IMR-90 (cell line): ENCODE measurements around the gene UQCC5. TPM values are rescaled to one million over a fixed set of nuclear protein-coding genes. Genes with fewer than 3 reads are reported as not detected.

Experiments
- ATAC-seq: fragments of 200-7000 bp; cut with Tn5 transposase; 2 replicates; pipeline ENCODE4 v1.9.1; 2020; ENCODE audit warnings: low read depth, mild to moderate bottlenecking, moderate library complexity
- BruUV-seq: library from RNA; stranded (reverse); fragments of 400-500 nt; replicated peaks from 2 replicates; lab custom pipeline; 2021; lab: Mats Ljungman, UMichigan
- CTCF ChIA-PET: fragments of 300-600 bp; formaldehyde crosslinking; extraction: SDS; loops from one replicate; lab custom pipeline; 2021; ENCODE audit warnings: antibody characterized with exemption; lab: Yijun Ruan, JAX
- POLR2A ChIA-PET: fragments of 300-600 bp; sonication (Branson Sonifier 250); formaldehyde crosslinking; loops from one replicate; lab custom pipeline; 2022; ENCODE audit warnings: antibody characterized with exemption; ENCODE audit not compliant: unreplicated experiment; lab: Charles Lee
- DNase-seq: peaks from one replicate; pipeline ENCODE4 v3.0.0; 2013
- H2AFZ ChIP-seq: replicated peaks from 2 replicates; pipeline ENCODE3; 2013; ENCODE audit warnings: low read length, mild to moderate bottlenecking; ENCODE audit not compliant: poor library complexity
- H2AK5ac ChIP-seq: 2 replicates; pipeline ENCODE4 v1.6.1; 2013; ENCODE audit warnings: low read depth, low read length, inconsistent platforms
- H2AK9ac ChIP-seq: replicated peaks from 2 replicates; pipeline ENCODE3; 2013; ENCODE audit warnings: mild to moderate bottlenecking, low read depth, low read length, moderate library complexity; ENCODE audit not compliant: poor library complexity
- H2BK120ac ChIP-seq: 2 replicates; pipeline ENCODE4 v1.6.1; 2013; ENCODE audit warnings: low read depth, low read length, inconsistent platforms
- H2BK15ac ChIP-seq: 3 replicates; pipeline ENCODE4 v1.6.1; 2013; ENCODE audit warnings: low read depth, low read length, inconsistent platforms
- H2BK20ac ChIP-seq: 2 replicates; pipeline ENCODE4 v1.6.1; 2013; ENCODE audit warnings: low read depth, mild to moderate bottlenecking, inconsistent platforms, low read length, moderate library complexity
- H2BK5ac ChIP-seq: 2 replicates; pipeline ENCODE4 v1.6.1; 2013; ENCODE audit warnings: mild to moderate bottlenecking, low read depth, low read length, inconsistent platforms; ENCODE audit not compliant: poor library complexity, severe bottlenecking
- H3K14ac ChIP-seq: replicated peaks from 2 replicates; pipeline ENCODE4 v1.6.1; 2013; ENCODE audit warnings: low read depth, low read length, inconsistent platforms
- H3K18ac ChIP-seq: 2 replicates; pipeline ENCODE4 v1.6.1; 2013; ENCODE audit warnings: low read depth, low read length, control low read depth
- H3K23ac ChIP-seq: 2 replicates; pipeline ENCODE4 v1.6.1; 2013; ENCODE audit warnings: low read depth, low read length, inconsistent platforms
- H3K27ac ChIP-seq: 2 replicates; pipeline ENCODE4 v1.5.1; 2013; ENCODE audit warnings: mild to moderate bottlenecking, control low read depth, low read length; ENCODE audit not compliant: insufficient read depth
- H3K27me3 ChIP-seq: 2 replicates; pipeline ENCODE4 v1.6.1; 2013; ENCODE audit warnings: low read length; ENCODE audit not compliant: control insufficient read depth, insufficient read depth
- H3K36me3 ChIP-seq: 2 replicates; pipeline ENCODE4 v1.6.1; 2013; ENCODE audit warnings: low read length, mixed read lengths; ENCODE audit not compliant: control insufficient read depth, insufficient read depth
- H3K4ac ChIP-seq: 2 replicates; pipeline ENCODE4 v1.6.1; 2013; ENCODE audit warnings: low read depth, low read length, inconsistent platforms
- H3K4me1 ChIP-seq: 2 replicates; pipeline ENCODE4 v1.6.1; 2013; ENCODE audit warnings: low read length, mixed read lengths; ENCODE audit not compliant: control insufficient read depth, insufficient read depth
- H3K4me2 ChIP-seq: 2 replicates; pipeline ENCODE4 v1.6.1; 2013; ENCODE audit warnings: low read depth, mild to moderate bottlenecking, control low read depth, low read length, moderate library complexity
- H3K4me3 ChIP-seq: 2 replicates; pipeline ENCODE4 v1.5.1; 2013; ENCODE audit warnings: low read depth, mild to moderate bottlenecking, control low read depth, low read length, moderate library complexity; ENCODE audit not compliant: insufficient read depth
- H3K56ac ChIP-seq: 2 replicates; pipeline ENCODE4 v1.6.1; 2013; ENCODE audit warnings: low read length, inconsistent platforms; ENCODE audit not compliant: insufficient read depth; ENCODE audit errors: extremely low read depth
- H3K79me1 ChIP-seq, 2 experiments: 2 replicates each; pipeline ENCODE4 v1.6.1; 2013; ENCODE audit warnings: low read length in 2 of 2, inconsistent platforms in 1 of 2, low read depth in 1 of 2
- H3K9ac ChIP-seq: 2 replicates; pipeline ENCODE4 v1.6.1; 2013; ENCODE audit warnings: low read depth, low read length, control low read depth
- H3K9me1 ChIP-seq: 2 replicates; pipeline ENCODE4 v1.6.1; 2013; ENCODE audit warnings: low read length, inconsistent platforms; ENCODE audit not compliant: insufficient read depth
- H3K9me3 ChIP-seq: 2 replicates; pipeline ENCODE4 v1.6.1; 2013; ENCODE audit warnings: low read length; ENCODE audit not compliant: control insufficient read depth, insufficient read depth
- H4K20me1 ChIP-seq: 2 replicates; pipeline ENCODE4 v1.6.1; 2013; ENCODE audit warnings: low read length, inconsistent platforms; ENCODE audit not compliant: insufficient read depth
- H4K5ac ChIP-seq: 2 replicates; pipeline ENCODE4 v1.6.1; 2013; ENCODE audit warnings: mild to moderate bottlenecking, low read depth, low read length, control low read depth
- H4K8ac ChIP-seq, 2 experiments: 2 replicates each; pipeline ENCODE4 v1.6.1; 2013; ENCODE audit warnings: low read depth in 2 of 2, low read length in 2 of 2, control low read depth in 1 of 2, inconsistent platforms in 1 of 2
- H4K91ac ChIP-seq: 2 replicates; pipeline ENCODE4 v1.6.1; 2013; ENCODE audit warnings: low read depth, low read length, inconsistent platforms; ENCODE audit not compliant: insufficient read depth
- BHLHE40 ChIP-seq: fragments of 150-350 bp; IDR thresholded peaks from 2 replicates; pipeline ENCODE4 v1.6.1; 2016; ENCODE audit warnings: mild to moderate bottlenecking, low read depth, low read length
- CEBPB ChIP-seq: IDR thresholded peaks from 2 replicates; pipeline ENCODE4 v1.6.1; 2012; ENCODE audit warnings: low read depth, low read length, improper control_type of control experiment
- CHD1 ChIP-seq: IDR thresholded peaks from 2 replicates; pipeline ENCODE4 v1.6.1; 2012; ENCODE audit warnings: low read depth, low read length, improper control_type of control experiment
- FOS ChIP-seq: fragments of 150-350 bp; IDR thresholded peaks from 2 replicates; pipeline ENCODE4 v1.6.1; 2016; ENCODE audit warnings: low read depth, low read length
- MAFK ChIP-seq: IDR thresholded peaks from 2 replicates; pipeline ENCODE4 v1.6.1; 2012; ENCODE audit warnings: low read depth, low read length, improper control_type of control experiment
- NFE2L2 ChIP-seq: fragments of 150-350 bp; IDR thresholded peaks from 2 replicates; pipeline ENCODE4 v1.6.1; 2016; ENCODE audit warnings: low read depth, mild to moderate bottlenecking, low read length
- RAD21 ChIP-seq: IDR thresholded peaks from 2 replicates; pipeline ENCODE4 v1.6.1; 2012; ENCODE audit warnings: low read length, improper control_type of control experiment
- RCOR1 ChIP-seq: IDR thresholded peaks from 2 replicates; pipeline ENCODE4 v1.6.1; 2012; ENCODE audit warnings: mild to moderate bottlenecking, low read length, improper control_type of control experiment; ENCODE audit not compliant: insufficient replicate concordance
- WGBS, 2 experiments: methylation state at CpG; one replicate each; pipeline versions ENCODE4 v1.1.5 to v1.1.7; 2013; ENCODE audit warnings: missing lambda C conversion rate in 2 of 2; ENCODE audit not compliant: insufficient read length in 1 of 2; ENCODE audit errors: extremely low coverage in 2 of 2; 5-methylcytosine and 5-hydroxymethylcytosine counted together
- dilution Hi-C: fragments of 300-500 bp; cut with HindIII; formaldehyde crosslinking; loops from one replicate; pipeline ENCODE4 v1.14.3; 2018; ENCODE audit warnings: low sequenced_read_pairs; ENCODE audit not compliant: unreplicated experiment
- in situ Hi-C: fragments of 300-500 bp; cut with MboI; formaldehyde crosslinking; loops from 3 replicates; pipeline ENCODE4 v1.14.3; 2019; ENCODE audit warnings: low sequenced_read_pairs, inconsistent platforms, mixed read lengths
- intact Hi-C: fragments of 100-400 bp; cut with micrococcal nuclease; formaldehyde crosslinking; loops from 2 replicates; pipeline ENCODE4 v1.10.0; 2022
- polyA plus RNA-seq, 3 experiments: library from polyadenylated mRNA; depleted of rRNA; stranded (reverse); fragments of >200 nt; gene quantifications; 2 replicates each; pipeline ENCODE4 v1.2.3, GENCODE V29; 2012; ENCODE audit warnings: low replicate concordance in 1 of 3
- total RNA-seq: library from RNA; depleted of rRNA; stranded (reverse); fragments of >200 nt; gene quantifications from 2 replicates; pipeline ENCODE4 v1.2.3, GENCODE V29; 2012

Gene UQCC5
- total and polyA plus RNA-seq, 2 of the 4 experiments (the other 2 are of a cell fraction), result 1.1 to 16.9 TPM

DNA sequence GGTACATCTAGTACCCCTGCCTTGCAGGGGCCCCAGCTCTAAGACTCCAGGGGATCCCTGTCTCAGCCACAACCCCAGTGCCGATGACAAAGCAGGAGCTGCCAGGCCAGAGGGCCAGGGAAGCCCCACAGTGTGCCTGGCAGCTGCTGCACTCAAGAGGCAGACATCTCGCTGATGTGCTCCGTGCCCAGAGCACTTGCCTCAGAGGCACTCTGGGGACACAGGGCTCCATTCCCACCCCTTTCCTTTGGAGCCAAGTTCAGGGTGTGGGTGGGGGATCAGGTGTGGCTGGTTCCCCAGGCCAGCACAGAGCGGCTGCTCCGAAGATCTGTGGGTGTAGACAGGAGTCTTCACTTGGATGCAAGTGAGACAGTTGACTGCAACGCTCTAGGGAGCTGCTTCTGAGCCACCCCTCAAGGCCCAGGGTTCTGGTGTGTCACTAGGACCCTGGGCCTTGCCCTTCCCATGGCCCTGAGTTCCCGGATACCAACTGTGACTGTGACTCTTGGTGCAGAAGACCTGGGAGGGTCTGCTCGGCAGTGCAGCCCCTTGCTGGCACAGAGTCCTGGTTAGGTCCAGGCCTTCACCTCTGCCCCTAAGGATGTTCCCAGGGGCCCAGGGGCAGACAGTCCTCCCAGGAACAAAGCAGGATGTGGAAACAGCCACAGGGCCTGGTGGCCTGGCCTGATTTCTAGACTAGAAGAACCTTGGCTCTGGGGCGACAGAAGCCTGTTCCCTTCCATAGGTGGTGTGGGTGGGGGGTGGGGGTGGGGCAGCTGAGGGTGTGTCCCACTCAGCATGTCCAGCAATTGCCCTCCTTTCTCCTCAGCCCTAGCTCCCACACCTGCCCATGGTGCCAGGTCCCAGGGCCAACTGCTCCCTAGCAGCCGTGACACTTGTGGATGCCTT lies 5.2 kb upstream of the UQCC5 start:
- H3K4me2 ChIP-seq, result peak overlapping the region; percentile 95; the same call in 1 of the 2 replicates
- whole genome bisulfite sequencing, 2 experiments, result 71% methylated on average over 4 of the region's 10 CpGs; no CpG with 5 or more reads in 1 of the 2 experiments
- peak overlapping the region; percentile 29; the same call in 1 of the 2 replicates for H3K23ac ChIP-seq
- ATAC-seq (no peak), DNase-seq (no peak)
- H2AFZ ChIP-seq, result no peak overlapping the region
- H3K9me1 ChIP-seq, result peaks cover 20% of the 10 kb centered on the region
- intact Hi-C loops (no loop called here), in situ Hi-C loops (no loop called here), dilution Hi-C loops (no loop called here)
- peak overlapping the region; percentile 69 for H3K4ac ChIP-seq
- H2BK15ac ChIP-seq, result no peak overlapping the region
- peaks cover 19 to 88% of the 10 kb centered on the region in 2 experiments for H3K79me1 ChIP-seq
- ChIA-PET CTCF (no interaction called here), POLR2A (no interaction called here)
- TF ChIP-seq RCOR1 (no peak), CEBPB (no peak), BHLHE40 (no peak), CHD1 (no peak), FOS (no peak), MAFK (no peak), NFE2L2 (no peak), RAD21 (no peak)
- no peak overlapping the region for H3K56ac ChIP-seq
- H4K8ac ChIP-seq, result no peak overlapping the region
- no peak overlapping the region for H2BK20ac ChIP-seq
- H3K18ac ChIP-seq, result no peak overlapping the region
- H3K4me1 ChIP-seq, result peaks cover 29% of the 10 kb centered on the region
- no peak overlapping the region for H2BK5ac ChIP-seq
- H2AK5ac ChIP-seq, result peak overlapping the region; percentile 70; the same call in 1 of the 2 replicates
- peaks cover 28% of the 10 kb centered on the region for H3K36me3 ChIP-seq
- H3K9me3 ChIP-seq, result no peaks in the 10 kb centered on the region
- no peaks in the 10 kb centered on the region for H3K27me3 ChIP-seq
- H3K4me3 ChIP-seq, result no peak overlapping the region
- no peak overlapping the region for H4K5ac ChIP-seq
- no peak overlapping the region for H2BK120ac ChIP-seq
- no TSS peak for BruUV-seq
- no peak overlapping the region for H3K9ac ChIP-seq
- 0 out of 2 replicates have a peak overlapping the region, but pooled peaks have one; percentile 90 for H3K14ac ChIP-seq
- peak overlapping the region; percentile 68 for H2AK9ac ChIP-seq
- H3K27ac ChIP-seq, result no peak overlapping the region
- H4K91ac ChIP-seq, result no peak overlapping the region; the same call in 1 of the 2 replicates
- H4K20me1 ChIP-seq, result peaks cover 46% of the 10 kb centered on the region
